Fibroblast of gingiva (primary cell): ENCODE data around the gene CDH13.
A peak's percentile ranks its signal among the peaks of the same experiment; 100 is the strongest.

ENCODE experiments used
- DNase-seq: peaks from one replicate; pipeline ENCODE4 v3.0.0-alpha.2; 2011; ENCODE audit warnings: low read depth

CDH13 gene

GRCh38 chr16:83515395-83515794 is 888.6 kb downstream of the CDH13 start:
- DNase-seq, result no peak

- DNase-seq, result no peak
Observed at GRCh38 chr16:83516931-83517330, 890.2 kb downstream of the CDH13 start.

- DNase-seq, result no peak
Observed at GRCh38 chr16:83517398-83517797, 890.6 kb downstream of the CDH13 start.

GRCh38 chr16:83520596-83520995 is 893.8 kb downstream of the CDH13 start:
- no peak for DNase-seq

GRCh38 chr16:83530293-83530692 is 903.5 kb downstream of the CDH13 start:
- DNase-seq, result no peak

- no peak for DNase-seq
Observed at GRCh38 chr16:83532634-83533033, 905.9 kb downstream of the CDH13 start.

- DNase-seq, result no peak
Observed at GRCh38 chr16:83533193-83533592, 906.4 kb downstream of the CDH13 start.

GRCh38 chr16:83538707-83539106 is 911.9 kb downstream of the CDH13 start:
- no peak for DNase-seq

GRCh38 chr16:83539736-83540490 is 913.1 kb downstream of the CDH13 start:
- DNase-seq, result no peak

GRCh38 chr16:83541231-83541630 is 914.5 kb downstream of the CDH13 start:
- no peak for DNase-seq

GRCh38 chr16:83542491-83542890 is 915.7 kb downstream of the CDH13 start:
- DNase-seq, result no peak

GRCh38 chr16:83549316-83550182 is 922.8 kb downstream of the CDH13 start:
- no peak for DNase-seq

- no peak for DNase-seq
Observed at GRCh38 chr16:83550183-83550569, 923.4 kb downstream of the CDH13 start.

GRCh38 chr16:83552228-83552627 is 925.5 kb downstream of the CDH13 start:
- DNase-seq, result no peak

GRCh38 chr16:83552930-83553329 is 926.2 kb downstream of the CDH13 start:
- DNase-seq, result no peak

GRCh38 chr16:83554096-83554495 is 927.3 kb downstream of the CDH13 start:
- no peak for DNase-seq

- DNase-seq, result no peak
Observed at GRCh38 chr16:83554540-83554939, 927.8 kb downstream of the CDH13 start.

- no peak for DNase-seq
Observed at GRCh38 chr16:83561876-83562275, 935.1 kb downstream of the CDH13 start.

GRCh38 chr16:83568345-83568744 is 941.6 kb downstream of the CDH13 start:
- DNase-seq, result no peak

GRCh38 chr16:83574388-83574787 is 947.6 kb downstream of the CDH13 start:
- DNase-seq, result peak; percentile 11

GRCh38 chr16:83577078-83577745 is 950.4 kb downstream of the CDH13 start:
- no peak for DNase-seq

- DNase-seq, result no peak
Observed at GRCh38 chr16:83578171-83578570, 951.4 kb downstream of the CDH13 start.

GRCh38 chr16:83579027-83579426 is 952.3 kb downstream of the CDH13 start:
- DNase-seq, result no peak
